Hematopoietic multipotent progenitor cell treated with erythropoietin and hydrocortisone succinate and interleukin-3 and kit ligand, for 8 days (in vitro differentiated cells): ENCODE data around the gene OR4K17.
"Not testable (repeated sequence)": the region's sequence is repeated elsewhere in the genome, so short reads cannot be mapped to it uniquely, and the experiment has no call there.

ENCODE experiments used
- DNase-seq: peaks from one replicate; pipeline ENCODE4 v3.0.0-alpha.2; 2015

OR4K17 gene

DNA sequence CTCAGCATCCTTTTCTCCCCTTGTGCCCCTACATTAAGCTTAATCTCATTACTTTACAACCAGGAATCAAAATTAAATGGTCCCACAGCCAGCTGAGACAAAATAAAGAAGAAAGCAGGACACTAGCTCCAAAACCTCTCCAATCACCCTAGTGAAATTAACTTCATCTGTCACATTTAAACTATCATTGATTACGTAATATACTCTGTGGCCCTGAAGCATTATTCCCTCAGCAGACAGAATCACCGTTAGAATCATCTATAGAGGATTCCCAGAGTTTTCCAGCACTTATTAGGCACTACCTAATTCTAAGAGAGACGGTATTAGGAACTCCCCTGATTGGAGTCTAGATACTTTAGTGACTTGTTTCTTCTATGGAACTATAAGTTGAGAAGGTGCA, at the start of gene OR4K17:
TSS of gene OR4K17 (plus strand) at position 302 of the 400 bp plus-strand sequence. CDS start 6,761 bp downstream, outside the sequence.
- no peak for DNase-seq

- DNase-seq = no peak
These were observed 18.5 kb upstream of the OR4K17 start for GRCh38 chr14:20092050-20092449.

DNA sequence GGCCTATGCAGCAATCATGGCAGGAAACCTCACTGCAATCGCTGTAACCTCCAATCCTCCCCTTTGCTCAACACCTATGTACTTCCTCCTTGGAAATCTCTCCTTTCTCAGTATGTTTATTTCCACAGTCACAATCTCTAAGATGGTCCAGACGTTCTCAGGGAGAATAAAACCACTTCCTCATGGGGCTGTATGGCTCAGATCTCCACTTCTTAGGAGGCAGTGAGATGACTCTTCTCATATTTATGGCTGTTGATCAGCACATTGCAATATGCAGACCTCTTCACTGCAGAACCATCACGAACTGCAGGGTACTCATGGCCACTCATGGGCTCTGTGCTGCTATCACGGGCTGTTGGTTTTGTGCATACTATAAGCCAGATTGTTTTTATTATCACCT, 17.1 kb upstream of the OR4K17 start:
- no peak for DNase-seq

DNA sequence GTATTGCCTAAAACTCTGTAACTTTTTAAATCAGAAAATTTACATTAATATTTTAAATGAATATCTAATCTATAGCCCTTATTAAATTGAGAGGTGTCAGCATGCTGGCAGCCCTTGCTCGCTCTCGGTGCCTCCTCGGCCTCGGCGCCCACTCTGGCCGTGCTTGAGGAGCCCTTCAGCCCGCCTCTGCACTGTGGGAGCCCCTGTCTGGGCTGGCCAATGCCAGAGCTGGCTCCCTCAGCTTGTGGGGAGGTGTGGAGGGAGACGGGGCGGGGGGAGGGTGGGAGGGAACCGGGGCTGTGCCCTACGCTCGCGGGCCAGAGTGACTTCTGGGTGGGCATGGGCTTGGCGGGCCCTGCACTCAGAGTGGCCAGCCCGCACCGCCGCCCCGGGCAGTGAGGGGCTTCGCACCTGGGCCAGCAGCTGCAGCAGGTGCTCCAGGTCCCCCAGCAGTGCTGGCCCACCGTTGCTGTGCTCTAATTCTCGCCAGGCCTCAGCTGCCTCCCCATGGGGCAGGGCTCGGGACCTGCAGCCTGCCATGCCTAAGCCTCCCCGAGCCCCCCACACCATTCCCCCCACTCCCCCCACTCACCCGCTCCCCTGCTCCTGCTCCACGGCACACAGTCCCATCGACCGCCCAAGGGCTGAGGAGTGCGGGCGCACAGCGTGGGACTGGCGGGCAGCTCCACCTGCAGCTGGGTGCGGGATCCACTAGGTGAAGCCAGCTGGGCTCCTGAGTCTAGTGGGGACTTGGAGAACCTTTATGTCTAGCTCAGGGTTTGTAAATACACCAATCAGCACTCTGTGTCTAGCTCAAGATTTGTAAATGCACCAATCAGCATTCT, 11.4 kb upstream of the OR4K17 start:
- not testable (repeated sequence) for DNase-seq

DNA sequence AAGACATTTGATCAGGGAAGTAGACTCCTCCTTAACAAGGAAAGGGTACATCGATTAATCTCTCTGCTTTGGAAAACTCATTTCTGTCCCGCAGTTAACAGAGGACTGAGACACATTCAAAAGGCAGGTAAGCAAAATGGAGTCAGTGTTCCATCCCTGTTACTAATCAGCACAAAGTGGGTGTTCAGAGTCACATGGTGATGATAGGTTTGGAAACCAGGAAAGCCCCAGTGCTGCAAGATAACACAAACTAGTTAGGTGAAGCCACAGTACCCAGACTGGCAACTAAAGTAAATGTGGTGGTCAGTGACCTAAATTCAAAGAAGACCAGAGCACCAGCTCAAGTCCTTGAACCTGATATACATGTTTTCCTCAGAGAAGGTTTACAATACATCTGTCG, 1.8 kb downstream of the OR4K17 start:
- no peak for DNase-seq

- DNase-seq = peak; percentile 31
These were observed 6.2 kb downstream of the OR4K17 start for GRCh38 chr14:20116748-20117147.

GRCh38 chr14:20118795-20119194, 8.3 kb downstream of the OR4K17 start:
- no peak for DNase-seq

- no peak for DNase-seq
These were observed 28.0 kb downstream of the OR4K17 start, which contains the start of gene OR4N5 for GRCh38 chr14:20138520-20138919. Gene OR4N5, plus strand, starts transcription at chr14:20138820. Its CDS starts 4,916 bp downstream, at chr14:20143736.

GRCh38 chr14:20143911-20144310, 33.4 kb downstream of the OR4K17 start:
- peak; percentile 8 for DNase-seq

DNA sequence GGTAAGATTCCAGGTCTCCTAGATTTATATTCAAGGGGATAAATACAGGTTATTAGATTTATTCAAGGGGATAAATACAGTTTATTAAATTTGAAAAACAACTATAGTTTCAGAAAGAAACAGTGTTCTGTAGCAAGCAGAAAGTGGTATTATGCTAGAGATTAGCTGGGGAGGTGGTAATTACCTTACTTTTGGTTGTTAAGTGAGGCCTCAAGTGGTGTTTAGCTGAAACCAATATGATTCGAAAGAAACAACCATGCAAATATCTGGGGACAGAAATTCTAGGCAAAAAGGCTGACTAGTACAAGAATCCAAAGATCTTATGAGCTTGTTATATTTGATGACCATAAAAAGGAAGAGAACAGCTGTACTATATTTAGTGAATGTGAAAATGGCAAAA, 34.3 kb downstream of the OR4K17 start:
- DNase-seq = no peak

DNA sequence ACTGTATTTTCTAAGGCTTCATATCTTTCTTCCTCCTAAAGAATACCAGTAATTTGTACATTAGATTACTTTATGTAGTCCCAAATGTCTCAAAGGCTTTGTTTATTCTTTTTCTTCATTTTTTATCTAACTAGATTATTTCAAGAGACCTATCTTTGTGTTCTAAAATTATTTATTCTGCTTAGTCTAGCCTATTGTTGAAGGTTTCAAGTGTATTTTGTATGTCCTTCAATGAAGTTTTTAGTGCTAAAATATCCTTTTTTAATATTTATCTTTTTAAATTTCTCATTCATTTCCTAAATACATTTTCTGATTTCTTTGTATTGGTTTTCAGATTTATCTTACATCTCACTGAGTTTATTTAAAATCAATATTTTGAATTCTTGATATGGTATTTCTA, 53.9 kb downstream of the OR4K17 start:
- DNase-seq = no peak

DNA sequence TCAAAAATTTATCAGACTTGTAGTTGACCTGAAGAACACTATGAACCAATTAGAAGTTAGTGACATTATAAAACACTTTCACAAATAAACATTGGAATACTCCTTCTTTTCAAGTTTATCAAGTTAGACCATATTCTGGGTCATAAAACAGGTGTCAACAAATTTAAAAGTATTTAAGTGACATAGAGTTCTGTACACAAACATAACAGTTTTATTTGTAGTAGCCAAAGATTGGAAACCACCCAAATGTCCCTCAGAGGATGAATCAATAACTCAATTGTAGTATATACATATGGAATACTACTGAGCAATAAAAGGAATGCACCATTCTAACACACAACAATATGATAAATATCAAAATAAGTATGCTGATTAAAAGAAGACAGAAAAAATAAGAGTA, 56.6 kb downstream of the OR4K17 start:
- no peak for DNase-seq

GRCh38 chr14:20169852-20170251, 59.3 kb downstream of the OR4K17 start:
- peak; percentile 31 for DNase-seq
